Daoy (cell line): ENCODE measurements around the gene LMOD1. TPM values are rescaled to one million over a fixed set of nuclear protein-coding genes. Genes with fewer than 3 reads are reported as not detected.
"Not testable (repeated sequence)": the region's sequence is repeated elsewhere in the genome, so short reads cannot be mapped to it uniquely, and the experiment has no call there.

Source experiments
- DNase-seq: peaks from one replicate; pipeline ENCODE4 v3.0.0-alpha.2; 2015; ENCODE audit warnings: low read depth
- total RNA-seq: library from RNA; depleted of rRNA; stranded (reverse); fragments of >200 nt; shearing (Covaris generic); gene quantifications from 2 replicates; pipeline ENCODE4 v1.2.3, GENCODE V29; 2014

The LMOD1 gene
- total RNA-seq, 1 experiment from 2014 or later: not detected

DNA sequence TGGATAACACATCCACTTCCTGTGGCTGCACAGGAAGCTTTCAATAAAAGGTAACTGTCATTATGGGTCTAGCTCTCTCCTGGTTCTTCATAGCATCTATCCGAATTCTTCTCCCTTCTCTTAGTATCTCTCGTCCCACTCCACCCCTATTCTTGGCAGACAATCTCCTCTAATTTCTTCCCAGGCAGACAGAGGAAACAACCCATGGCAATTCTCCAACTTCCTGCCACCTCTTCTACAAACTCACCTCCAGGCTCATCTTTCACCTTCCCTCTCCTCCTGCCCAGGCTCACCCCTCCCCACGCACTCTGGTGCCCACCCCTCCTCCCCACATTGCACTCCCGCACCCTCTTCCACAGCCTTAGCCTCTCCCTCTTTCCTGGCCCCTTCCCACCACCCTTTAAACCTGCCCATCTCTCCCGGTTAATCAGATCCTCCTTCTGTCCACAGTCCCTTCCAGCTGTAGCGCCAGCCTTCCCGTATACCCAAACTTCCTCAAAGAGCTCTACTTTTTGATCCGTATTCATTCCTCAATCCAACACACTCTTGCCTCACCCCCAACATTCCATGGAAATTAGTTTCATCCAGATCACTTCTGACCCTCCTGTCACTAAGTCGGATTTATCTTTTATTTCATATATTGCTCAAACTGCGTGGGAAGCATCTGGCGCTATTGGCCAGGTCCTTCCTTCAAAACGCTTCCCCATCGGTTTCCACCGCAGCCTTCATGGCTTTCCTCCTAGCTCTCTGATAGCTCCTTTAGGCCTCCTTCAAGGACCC is 31.7 kb downstream of the LMOD1 start:
- no peak for DNase-seq

DNA sequence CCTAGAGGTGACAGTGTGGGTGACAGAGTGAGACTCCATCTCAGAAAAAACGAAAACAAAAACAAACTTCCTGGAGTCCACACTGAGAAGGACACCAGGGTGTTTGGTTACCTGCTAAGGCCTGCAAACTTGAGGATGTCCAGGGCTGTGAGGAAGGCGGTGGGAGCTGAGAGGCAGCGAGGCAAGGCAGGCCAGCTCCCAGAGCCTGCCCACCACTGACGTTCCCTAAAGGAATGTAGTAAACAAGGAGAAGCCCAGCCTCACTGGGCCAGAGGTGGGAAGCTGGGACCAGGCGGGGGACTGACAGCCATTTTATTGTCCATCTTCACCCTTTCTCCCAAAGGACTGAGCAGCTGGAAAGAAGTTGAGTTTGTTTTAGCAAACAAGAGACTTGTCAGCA is 33.5 kb downstream of the LMOD1 start:
- DNase-seq: no peak

DNA sequence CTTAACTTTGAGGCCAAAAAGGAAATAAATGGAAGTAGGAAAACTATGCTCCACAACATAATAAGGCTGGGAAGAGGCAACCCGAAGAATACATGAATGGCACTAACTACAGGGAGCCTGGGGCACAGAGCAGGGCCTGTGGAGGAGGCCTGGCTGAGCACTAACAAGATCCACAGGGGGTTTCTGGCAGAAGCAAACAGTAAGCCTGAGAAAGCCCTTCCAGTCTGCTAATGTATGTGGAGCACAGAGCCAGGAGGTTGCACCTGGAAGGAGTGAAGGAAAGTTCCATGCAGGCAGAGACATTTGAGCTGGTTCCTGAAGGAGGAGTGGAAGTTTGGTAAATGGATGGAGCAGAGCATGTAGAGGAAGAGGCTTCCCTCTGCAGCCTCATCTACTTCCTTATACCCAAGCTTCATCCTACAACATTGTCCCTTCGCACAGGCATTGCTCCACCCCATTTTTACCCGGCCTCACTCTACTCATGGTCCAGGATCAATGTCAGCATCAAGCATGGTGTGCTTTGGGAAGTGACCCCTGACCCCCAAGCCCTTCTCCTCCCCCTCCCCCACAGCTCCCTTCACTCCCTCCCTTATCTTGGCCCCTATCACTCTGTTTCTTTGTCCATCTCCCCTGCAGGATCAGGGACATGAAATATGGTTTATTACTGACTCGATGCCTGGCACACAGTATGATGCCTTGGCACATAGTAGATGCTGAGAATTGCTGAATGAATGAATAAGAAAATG is 34.3 kb downstream of the LMOD1 start:
- DNase-seq: no peak

DNA sequence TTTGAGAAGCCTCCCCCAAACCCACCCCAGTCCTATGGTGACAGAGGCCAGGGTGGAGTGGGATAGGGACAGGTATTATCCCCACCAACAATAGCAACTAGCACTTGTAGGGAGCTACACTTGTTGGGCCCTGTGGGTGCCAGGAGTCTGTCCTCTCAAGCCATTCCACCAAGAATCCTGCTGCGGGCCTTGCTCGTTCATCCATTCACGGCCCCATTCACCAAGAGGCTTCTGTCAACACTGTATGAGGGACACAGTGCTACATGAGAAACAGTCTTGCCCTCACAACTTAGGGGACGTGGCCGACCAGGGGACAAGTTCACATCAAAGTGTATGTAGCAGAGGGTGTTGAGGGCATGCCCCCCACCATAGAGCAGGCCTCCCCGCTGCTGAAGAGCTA is 38.7 kb downstream of the LMOD1 start:
- no peak for DNase-seq

DNA sequence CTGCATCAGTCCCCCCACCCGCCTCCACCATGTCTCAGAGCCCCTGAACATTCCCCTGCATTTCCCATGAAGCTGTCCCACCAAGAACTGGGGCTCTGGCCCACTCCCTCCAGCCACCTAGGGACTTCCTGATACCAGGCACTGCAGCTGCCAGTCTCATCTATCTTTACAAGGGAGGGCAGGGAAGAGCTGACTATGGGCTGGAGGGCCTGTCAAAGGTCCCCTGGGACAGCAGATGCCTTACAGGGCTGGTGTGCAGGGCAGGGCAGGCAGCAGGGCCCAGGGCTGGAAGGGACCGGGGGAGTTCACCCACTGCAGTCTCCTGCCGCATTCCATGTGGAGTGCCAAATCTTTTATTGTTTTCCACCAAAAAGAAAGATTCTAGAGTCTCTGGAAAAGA is 40.0 kb downstream of the LMOD1 start:
- DNase-seq: no peak

DNA sequence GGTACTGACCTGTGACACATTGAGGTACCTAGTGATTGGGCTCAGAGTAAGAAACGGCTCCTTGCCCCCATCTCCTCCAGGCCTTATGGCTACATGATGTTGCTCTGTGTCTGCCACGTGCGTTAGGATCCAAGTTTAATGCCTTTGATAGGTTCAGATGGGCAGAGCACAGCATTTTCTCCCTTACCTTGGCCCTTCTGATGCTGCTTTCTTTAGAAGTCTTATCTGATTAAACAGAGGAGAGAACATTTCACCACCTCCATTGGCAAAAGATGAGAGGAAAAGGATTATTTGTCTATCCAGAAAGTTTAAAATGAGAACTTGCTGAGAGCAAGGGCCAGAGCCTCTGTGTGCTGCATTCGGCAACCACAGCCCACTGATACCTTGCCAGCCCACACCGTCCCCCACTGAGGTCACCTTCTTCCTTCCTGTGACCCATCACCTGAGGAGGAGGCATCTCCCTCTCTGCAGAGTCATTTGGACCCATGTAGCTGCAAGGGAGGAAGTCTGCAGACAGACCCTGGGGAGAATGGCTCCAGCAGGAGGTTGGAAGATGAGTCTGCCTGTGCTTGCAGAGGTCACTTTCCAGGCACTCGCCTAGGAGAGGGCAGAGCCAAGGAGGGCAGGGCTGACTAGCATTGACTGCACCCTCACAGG is 41.0 kb downstream of the LMOD1 start:
- no peak for DNase-seq

DNA sequence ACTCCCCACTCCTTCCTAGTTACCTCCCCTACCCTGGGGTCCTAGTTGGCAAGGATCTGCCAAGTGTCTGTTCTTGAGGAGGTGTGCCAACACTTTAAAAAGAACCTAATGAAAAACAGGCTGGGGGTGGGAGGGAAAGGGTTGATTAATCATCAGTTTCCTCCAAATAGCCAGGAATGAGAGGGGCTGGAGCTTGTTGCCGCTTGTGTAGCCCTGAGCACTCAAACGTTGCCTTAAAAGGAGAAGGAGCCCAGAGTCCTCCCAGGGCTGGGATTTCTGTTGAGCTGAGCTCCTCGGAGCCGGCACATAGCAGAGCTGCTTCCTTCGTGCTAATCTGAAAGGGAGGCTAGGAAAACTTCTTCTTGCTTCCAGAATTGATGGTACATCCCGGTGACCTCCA is 41.8 kb downstream of the LMOD1 start:
- DNase-seq: no peak

DNA sequence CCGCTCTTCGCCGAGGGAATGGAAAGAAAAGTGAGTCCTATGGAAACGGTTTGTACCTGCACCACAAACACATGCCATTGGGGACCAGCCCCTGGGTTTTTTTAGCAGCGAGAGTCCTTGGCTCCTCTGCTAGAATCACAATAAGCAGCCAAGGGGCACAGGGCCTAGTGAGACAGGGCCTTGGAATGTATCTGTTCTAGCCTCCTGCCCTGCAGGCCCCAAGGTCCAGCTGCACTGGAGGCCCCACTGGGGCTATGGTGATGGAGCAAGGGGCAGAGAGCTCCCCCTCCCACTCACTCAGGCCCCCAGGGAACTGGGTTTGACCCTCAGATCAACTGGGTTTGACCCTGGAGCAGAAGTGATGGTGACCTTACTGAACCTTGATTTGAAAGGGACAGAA is 43.2 kb downstream of the LMOD1 start:
- DNase-seq: no peak

DNA sequence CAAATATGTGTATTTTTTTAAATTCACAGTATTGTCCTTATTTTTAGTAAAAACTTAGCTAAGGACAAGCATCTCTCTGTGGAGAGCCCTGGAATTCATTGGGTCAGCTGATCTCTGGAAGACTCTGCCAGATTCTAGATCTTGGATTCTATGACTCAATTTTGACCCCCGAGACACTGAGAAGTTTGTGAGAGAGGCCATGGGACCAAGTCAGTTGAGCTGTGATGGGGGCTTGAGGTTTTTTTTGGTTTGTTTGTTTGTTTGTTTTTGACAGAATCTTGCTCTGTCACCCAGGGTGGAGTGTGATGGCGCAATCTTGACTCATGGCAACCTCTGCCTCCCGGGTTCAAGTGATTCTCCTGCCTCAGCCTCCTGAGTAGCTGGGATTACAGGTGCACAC is 44.1 kb downstream of the LMOD1 start:
- no peak for DNase-seq

DNA sequence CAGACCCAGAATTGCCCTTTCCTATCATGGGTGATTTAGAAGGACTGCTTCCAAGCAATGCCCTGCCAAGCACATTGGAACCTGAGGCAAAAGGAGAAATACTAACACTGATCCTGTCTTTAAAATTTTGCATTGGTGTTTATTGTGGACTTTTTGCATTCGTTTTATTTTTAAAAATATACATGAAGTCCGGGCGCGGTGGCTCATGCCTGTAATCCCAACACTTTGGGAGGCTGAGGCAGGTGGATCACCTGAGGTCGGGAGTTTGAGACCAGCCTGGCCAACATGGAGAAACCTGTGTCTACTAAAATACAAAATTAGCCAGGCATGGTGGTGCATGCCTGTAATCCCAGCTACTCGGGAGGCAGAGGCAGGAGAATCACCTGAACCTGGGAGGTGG is 45.3 kb downstream of the LMOD1 start:
- not testable (repeated sequence) for DNase-seq

DNA sequence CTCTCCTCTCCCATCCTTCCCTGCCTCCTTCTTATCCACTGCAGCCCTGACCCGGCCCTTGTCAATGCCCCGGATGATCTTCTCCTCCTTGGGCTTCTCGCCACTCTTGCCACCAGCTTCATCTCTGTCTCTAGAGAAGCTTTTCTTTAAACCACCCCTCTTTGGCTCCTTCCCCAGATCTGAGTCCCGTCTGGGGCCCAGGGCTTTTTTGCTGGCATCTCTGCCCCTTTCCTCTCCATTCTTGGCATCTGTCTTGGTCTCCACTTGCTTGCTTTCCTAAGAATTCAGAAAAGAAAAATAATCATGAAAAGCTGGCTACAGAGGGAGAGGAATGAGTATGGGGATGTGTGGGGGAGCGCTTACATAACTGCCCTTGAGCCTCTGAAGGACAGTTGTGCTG is 45.9 kb downstream of the LMOD1 start:
- DNase-seq: no peak

DNA sequence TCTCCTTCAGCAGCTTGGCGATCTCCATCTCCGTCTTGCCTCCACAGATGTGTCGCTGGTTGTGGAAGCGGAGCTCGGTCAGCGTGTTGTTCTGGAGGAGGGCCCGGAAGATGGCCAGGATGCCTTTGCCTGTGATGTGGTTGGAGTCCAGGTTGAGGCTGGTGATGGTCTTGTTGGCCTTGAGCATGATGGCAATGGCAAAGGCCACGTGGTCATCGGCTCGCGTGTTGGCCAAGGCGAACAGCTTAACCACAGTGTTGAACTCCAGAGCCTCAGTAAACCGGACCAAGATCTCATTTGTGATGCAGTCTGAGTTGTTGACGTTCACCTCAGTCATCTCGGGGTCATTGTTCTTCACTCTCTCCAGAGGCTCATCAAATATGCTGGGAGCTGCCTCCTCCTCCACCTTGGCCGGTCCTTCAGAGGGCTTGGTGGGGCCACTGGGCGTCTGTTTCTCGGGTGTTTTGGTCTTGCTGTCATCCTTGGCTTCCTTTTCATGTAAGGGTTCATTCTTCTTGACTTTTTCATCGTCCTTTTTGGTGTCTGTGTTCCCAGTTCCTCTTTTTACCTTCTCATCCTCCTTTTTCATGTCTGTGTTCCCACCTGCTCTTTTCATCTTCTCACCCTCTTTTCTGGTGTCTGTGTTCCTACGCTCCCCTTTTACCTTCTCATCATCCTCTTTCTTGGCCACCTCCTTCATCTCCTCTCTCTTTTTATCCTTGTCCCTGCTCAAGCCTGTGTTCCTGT is 46.5 kb downstream of the LMOD1 start:
- DNase-seq: no peak

DNA sequence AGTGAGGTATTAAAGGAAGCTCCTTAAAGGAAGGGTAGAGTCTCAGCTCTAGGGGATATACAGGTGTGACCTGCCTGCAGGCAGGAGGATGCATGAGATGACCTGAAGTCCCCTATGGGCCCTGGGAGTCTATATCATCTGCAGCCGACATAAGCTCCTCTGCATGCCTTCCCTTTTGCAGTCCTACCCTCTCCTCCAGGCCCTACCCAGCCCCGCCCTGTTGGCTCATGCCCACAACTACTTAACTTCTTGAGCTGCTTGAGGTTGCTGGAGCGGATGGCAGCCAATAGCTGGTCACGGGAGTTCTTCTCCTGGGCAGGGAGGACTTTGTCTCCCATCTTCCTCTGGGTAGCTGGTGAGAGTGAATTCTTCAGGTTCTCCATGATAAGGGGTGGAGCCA is 47.4 kb downstream of the LMOD1 start:
- DNase-seq: no peak

DNA sequence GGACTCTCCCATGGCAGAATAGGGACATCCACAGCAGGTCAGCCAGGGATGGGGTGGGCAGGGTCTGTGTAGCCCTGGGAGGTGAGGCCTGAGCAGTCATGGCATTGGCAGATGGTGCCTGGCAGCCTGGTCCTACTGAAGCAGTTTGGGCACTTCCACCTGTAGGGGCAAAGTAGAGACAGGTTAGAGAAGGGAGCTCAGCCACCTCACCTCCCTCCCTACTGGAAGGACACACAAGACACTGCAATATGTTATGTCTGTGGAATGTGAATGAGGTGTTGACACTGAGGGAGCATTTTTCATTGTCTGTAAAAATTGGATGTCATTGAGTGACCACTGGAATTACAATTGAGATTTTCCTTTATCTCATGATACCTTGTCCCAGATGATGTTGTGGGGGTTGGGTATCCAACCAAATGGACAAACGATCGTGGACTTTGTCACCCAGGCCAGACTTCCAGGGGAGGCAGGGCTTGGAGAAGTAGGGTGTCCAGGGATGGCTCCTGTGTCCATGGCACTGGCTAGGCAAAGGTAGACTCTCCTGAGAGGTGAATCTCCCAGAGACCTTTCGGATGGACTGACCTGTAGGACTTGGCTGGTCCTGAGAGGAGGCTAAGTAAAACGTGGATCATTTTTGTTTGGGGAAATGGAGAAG is 48.0 kb downstream of the LMOD1 start:
- no peak for DNase-seq

DNA sequence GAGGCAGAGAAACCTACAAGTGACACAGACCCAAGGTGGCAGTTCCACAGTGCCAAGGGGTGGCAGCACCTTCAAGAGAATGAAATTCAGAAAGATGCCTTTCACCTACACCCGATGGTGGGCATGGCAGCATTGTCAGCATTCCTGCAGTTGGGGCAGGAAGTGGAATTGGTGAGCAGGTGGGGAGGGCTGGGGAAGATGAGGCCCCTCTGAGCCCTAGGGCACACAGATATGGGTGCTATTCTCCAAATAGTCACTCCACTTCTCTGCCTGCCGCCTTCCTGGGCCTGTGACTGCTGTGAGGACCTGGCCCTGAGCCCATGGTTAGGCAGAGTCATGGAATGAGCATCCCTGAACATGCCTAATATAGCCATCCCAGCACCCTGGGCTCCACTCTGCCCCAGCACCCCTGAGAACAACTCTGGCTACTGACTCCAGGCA is 49.4 kb downstream of the LMOD1 start:
- DNase-seq: peak; percentile 50

DNA sequence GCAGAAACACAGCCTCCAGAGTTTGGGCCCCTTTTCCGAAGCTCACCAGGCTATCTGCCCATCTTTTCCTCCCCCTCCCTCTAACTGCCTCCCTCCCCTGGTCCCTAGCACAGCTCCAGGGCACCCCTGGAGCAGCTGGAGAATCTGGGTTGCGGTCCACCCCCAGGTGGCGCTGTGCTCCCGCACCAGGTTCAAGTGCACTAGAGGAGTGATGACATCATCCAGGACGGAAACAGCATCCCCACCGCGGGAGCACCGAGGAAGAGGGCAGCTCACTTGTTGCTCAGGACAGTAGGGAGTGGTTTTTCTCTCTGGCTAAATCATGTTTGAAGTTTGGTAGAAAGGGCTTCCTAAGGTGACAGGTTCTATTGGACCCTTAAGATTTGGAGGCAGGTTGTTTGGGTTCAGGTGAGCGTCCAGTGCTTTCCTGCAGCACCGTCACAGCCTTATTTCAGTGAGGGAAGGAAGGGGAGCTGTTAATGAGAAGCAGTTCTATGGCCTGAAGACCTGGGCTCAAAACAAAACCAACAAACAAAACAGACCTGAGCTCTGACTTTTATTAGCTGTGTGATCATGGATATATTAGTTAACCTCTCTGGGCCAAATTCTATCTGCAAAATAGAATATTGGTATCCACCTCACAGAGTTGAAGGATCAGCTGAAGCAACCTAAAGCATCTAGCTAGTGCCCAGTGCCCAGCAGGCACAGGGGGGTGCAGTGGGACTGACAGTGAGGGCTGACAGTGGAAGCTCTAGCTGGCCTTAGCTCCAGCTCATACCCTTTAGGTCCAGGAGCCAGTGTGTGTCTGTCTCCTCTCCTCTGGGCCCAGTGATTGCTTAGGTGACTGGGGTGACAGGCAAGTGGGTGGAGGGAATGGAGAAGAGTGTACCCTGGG is 50.2 kb downstream of the LMOD1 start:
- DNase-seq: peak; percentile 93

DNA sequence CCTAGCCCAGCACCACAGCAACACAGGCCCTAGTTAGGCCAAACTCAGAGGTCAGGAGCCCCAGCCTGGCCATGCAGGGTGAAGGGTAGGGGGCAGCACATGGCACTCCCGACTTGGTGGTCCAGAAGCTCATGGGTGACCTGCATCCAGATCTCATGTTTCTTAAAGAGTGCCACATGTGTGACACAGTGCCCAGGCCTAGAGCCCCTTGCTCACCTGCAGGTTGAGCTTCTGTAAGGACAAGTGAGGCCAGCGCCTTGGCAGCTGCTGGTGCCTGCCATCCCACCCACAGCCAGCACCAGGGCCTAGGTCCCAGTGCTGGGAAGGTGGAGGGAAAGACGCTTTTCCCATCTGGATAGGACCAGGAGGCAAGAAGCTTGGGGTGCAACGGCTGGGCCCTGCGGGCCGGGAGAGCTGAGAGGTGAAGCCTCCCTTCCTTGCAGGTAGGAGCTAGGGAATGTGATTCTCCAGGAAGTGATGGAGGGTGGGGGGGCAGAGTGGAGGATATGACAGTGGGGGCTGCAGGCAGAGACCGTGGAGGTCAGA is 51.2 kb downstream of the LMOD1 start:
- DNase-seq: no peak

DNA sequence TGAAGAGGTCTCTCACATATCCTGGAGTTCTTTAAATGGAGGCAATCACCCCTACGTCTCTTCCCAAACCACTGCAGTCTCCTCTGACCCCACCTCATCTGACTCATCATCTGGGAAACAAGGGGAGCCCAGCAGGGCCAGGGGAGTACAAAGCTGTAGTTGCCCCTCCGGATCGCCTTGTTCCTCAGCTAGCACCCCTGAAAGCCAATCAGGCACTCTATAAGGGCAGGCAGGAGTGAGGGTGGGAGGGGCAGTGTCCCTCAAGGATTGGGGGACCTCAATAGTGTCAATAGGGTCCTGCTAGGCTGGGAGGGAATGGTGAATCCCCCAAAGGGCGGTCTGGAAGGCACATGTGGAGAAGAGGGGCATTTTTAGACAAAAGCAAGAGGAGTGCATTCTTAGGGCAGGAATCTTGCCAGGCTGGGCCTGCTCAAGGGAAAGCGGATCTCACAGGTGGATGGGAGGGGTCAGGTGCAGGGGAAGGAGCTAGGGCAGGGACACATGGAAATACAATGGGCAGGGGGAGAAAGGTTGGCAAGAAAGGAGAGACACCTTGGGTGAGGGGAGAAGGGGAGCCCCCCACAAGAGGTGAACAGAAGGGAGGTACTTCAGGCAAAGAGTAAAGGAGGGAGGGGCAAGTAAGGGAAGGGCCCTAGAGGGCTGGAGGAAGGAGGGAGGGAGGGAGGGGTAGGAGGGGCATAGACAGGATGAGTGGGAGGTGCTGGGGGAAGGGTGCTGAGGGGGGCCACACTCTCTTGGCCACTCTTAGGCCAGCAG is 51.8 kb downstream of the LMOD1 start:
- no peak for DNase-seq

DNA sequence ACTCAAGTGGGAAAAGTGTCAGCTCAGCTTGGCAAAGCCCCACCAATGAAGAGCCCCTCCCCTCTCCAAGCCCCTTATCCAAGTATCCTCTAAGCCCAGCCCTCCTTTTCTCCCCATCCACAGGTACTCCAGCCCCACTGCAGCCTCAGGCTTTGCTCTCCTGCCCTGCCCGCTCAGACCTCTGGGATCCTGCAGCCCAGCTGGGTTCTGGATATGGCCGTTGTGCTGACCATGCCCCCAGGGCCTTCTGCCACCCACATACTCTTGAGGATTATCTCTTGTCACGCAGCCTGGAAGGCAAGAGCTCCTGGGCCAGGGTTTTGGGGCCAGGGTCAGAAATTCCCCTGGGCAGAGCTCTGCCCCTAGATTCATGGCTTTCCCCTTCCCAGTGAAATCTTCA is 52.9 kb downstream of the LMOD1 start:
- no peak for DNase-seq
